ENCODE results near the gene ZNF575.

ZNF575 gene

GRCh38 chr19:43564800-43565199 is 31.8 kb downstream of the ZNF575 start:
- TF ChIP-seq REST (IDR thresholded peaks at IDR 0.05; ENCODE audit: insufficient read depth in 1 of 2, low read depth in 2 of 2, low read length in 2 of 2): no peak
- TF ChIP-seq SIN3A (IDR thresholded peaks at IDR 0.05; ENCODE audit: borderline replicate concordance, insufficient read depth, low read length): no peak

- TF ChIP-seq POLR2AphosphoS5 (IDR thresholded peaks at IDR 0.05; ENCODE audit: low read depth, low read length) (no peak), TAF1 (IDR thresholded peaks at IDR 0.05; ENCODE audit: borderline replicate concordance, insufficient read depth, low read length) (no peak), SIN3A (IDR thresholded peaks at IDR 0.05; ENCODE audit: borderline replicate concordance, insufficient read depth, low read length) (no peak), FOXP2 (optimal IDR thresholded peaks at IDR 0.05; ENCODE audit: borderline replicate concordance, extremely low read depth, extremely low read length, insufficient read depth) (no peak), REST (IDR thresholded peaks at IDR 0.05; ENCODE audit: insufficient read depth in 1 of 2, low read depth in 2 of 2, low read length in 2 of 2) (no peak)
Measured at GRCh38 chr19:43569657-43570056, 36.7 kb downstream of the ZNF575 start.

- no peak for TF ChIP-seq REST (IDR thresholded peaks at IDR 0.05; ENCODE audit: insufficient read depth in 1 of 2, low read depth in 2 of 2, low read length in 2 of 2)
- no peak for TF ChIP-seq POLR2AphosphoS5 (IDR thresholded peaks at IDR 0.05; ENCODE audit: low read depth, low read length)
- no peak for TF ChIP-seq FOXP2 (optimal IDR thresholded peaks at IDR 0.05; ENCODE audit: borderline replicate concordance, extremely low read depth, extremely low read length, insufficient read depth)
- no peak for TF ChIP-seq TAF1 (IDR thresholded peaks at IDR 0.05; ENCODE audit: borderline replicate concordance, insufficient read depth, low read length)
- TF ChIP-seq SIN3A (IDR thresholded peaks at IDR 0.05; ENCODE audit: borderline replicate concordance, insufficient read depth, low read length): no peak
Measured at GRCh38 chr19:43570174-43570791, 37.3 kb downstream of the ZNF575 start.

- no peak for TF ChIP-seq POLR2AphosphoS5 (IDR thresholded peaks at IDR 0.05; ENCODE audit: low read depth, low read length)
- TF ChIP-seq TAF1 (IDR thresholded peaks at IDR 0.05; ENCODE audit: borderline replicate concordance, insufficient read depth, low read length): no peak
- TF ChIP-seq FOXP2 (optimal IDR thresholded peaks at IDR 0.05; ENCODE audit: borderline replicate concordance, extremely low read depth, extremely low read length, insufficient read depth): no peak
- no peak for TF ChIP-seq SIN3A (IDR thresholded peaks at IDR 0.05; ENCODE audit: borderline replicate concordance, insufficient read depth, low read length)
- no peak for TF ChIP-seq REST (IDR thresholded peaks at IDR 0.05; ENCODE audit: insufficient read depth in 1 of 2, low read depth in 2 of 2, low read length in 2 of 2)
Measured at GRCh38 chr19:43572171-43572588, 39.2 kb downstream of the ZNF575 start.
